ENCODE measurements around the gene SPR.

The SPR gene

GRCh38 chr2:72914589-72915319 is 27.5 kb downstream of the SPR start:
- ChIA-PET POLR2A (no interaction called here), CTCF (interaction anchor here (0.6 to 1.6 kb wide), 5 partner anchors 11 to 28 kb away, joined by 3 to 5 read pairs (median 3); partner anchors contain the start of gene SPR)
- Histone ChIP-seq H3K27me3 (replicated peaks in 2 of 5; ENCODE audit: control insufficient read depth in 4 of 5, insufficient read depth in 5 of 5, low read length in 4 of 5) (peaks cover 24 to 98% (median 56%) of the 10 kb centered on the region in 5 experiments), H3K27ac (ENCODE audit: insufficient read depth in 1 of 2, low read depth in 1 of 2, low read length in 2 of 2, poor library complexity in 1 of 2, severe bottlenecking in 2 of 2) (no peak overlapping the region), H3K4me1 (ENCODE audit: control extremely low read depth in 1 of 4, control insufficient read depth in 4 of 4, insufficient read depth in 4 of 4, low read length in 3 of 4) (peaks cover 0 to 34% (median 26%) of the 10 kb centered on the region in 4 experiments), H3K36me3 (ENCODE audit: control insufficient read depth in 4 of 4, insufficient read depth in 4 of 4, low read length in 3 of 4) (no peaks in the 10 kb centered on the region), H3K4me3 (ENCODE audit: control insufficient read depth in 1 of 7, extremely low read depth in 1 of 7, insufficient read depth in 4 of 7, low read depth in 2 of 7, low read length in 6 of 7) (no peak overlapping the region), H3K9me3 (ENCODE audit: control extremely low read depth in 1 of 5, control insufficient read depth in 4 of 5, insufficient read depth in 2 of 5, low read depth in 1 of 5, low read length in 4 of 5) (no peaks in the 10 kb centered on the region)
- DNase-seq = no peak
- WGBS (ENCODE audit: insufficient coverage) = 3% methylated on average over 6 of the region's 17 CpGs

GRCh38 chr2:72915320-72915906 is 28.2 kb downstream of the SPR start:
- Histone ChIP-seq H3K27me3 (replicated peaks in 2 of 5; ENCODE audit: control insufficient read depth in 4 of 5, insufficient read depth in 5 of 5, low read length in 4 of 5) (peaks cover 22 to 98% (median 59%) of the 10 kb centered on the region in 5 experiments), H3K4me1 (ENCODE audit: control extremely low read depth in 1 of 4, control insufficient read depth in 4 of 4, insufficient read depth in 4 of 4, low read length in 3 of 4) (peaks cover 0 to 41% (median 31%) of the 10 kb centered on the region in 4 experiments), H3K36me3 (ENCODE audit: control insufficient read depth in 4 of 4, insufficient read depth in 4 of 4, low read length in 3 of 4) (no peaks in the 10 kb centered on the region), H3K27ac (ENCODE audit: insufficient read depth in 1 of 2, low read depth in 1 of 2, low read length in 2 of 2, poor library complexity in 1 of 2, severe bottlenecking in 2 of 2) (no peak overlapping the region), H3K9me3 (ENCODE audit: control extremely low read depth in 1 of 5, control insufficient read depth in 4 of 5, insufficient read depth in 2 of 5, low read depth in 1 of 5, low read length in 4 of 5) (no peaks in the 10 kb centered on the region), H3K4me3 (ENCODE audit: control insufficient read depth in 1 of 7, extremely low read depth in 1 of 7, insufficient read depth in 4 of 7, low read depth in 2 of 7, low read length in 6 of 7) (peak overlapping the region in 3 of 7 experiments; percentile 28 to 60 (median 41))
- no peak for DNase-seq
- ChIA-PET POLR2A (no interaction called here), CTCF (interaction anchor here (1.0 to 1.6 kb wide), 2 partner anchors 22 to 28 kb away, joined by 3 to 5 read pairs; partner anchors contain the start of gene SPR)
- 3% methylated on average over 8 of the region's 26 CpGs for WGBS (ENCODE audit: insufficient coverage)

GRCh38 chr2:72915907-72916742 is 28.9 kb downstream of the SPR start:
- Histone ChIP-seq H3K4me1 (ENCODE audit: control extremely low read depth in 1 of 4, control insufficient read depth in 4 of 4, insufficient read depth in 4 of 4, low read length in 3 of 4) (peaks cover 0 to 48% (median 36%) of the 10 kb centered on the region in 4 experiments), H3K4me3 (ENCODE audit: control insufficient read depth in 1 of 7, extremely low read depth in 1 of 7, insufficient read depth in 4 of 7, low read depth in 2 of 7, low read length in 6 of 7) (peak overlapping the region in 4 of 7 experiments; percentile 28 to 60 (median 56)), H3K27me3 (replicated peaks in 2 of 5; ENCODE audit: control insufficient read depth in 4 of 5, insufficient read depth in 5 of 5, low read length in 4 of 5) (peaks cover 19 to 98% (median 62%) of the 10 kb centered on the region in 5 experiments), H3K36me3 (ENCODE audit: control insufficient read depth in 4 of 4, insufficient read depth in 4 of 4, low read length in 3 of 4) (no peaks in the 10 kb centered on the region), H3K9me3 (ENCODE audit: control extremely low read depth in 1 of 5, control insufficient read depth in 4 of 5, insufficient read depth in 2 of 5, low read depth in 1 of 5, low read length in 4 of 5) (no peaks in the 10 kb centered on the region), H3K27ac (ENCODE audit: insufficient read depth in 1 of 2, low read depth in 1 of 2, low read length in 2 of 2, poor library complexity in 1 of 2, severe bottlenecking in 2 of 2) (no peak overlapping the region)
- POLR2A ChIA-PET = no interaction called here
- CTCF ChIA-PET = interaction anchor here (1.1 to 2.2 kb wide), 5 partner anchors 10 to 28 kb away, joined by 3 to 6 read pairs (median 4); partner anchors contain the start of gene SPR
- WGBS (ENCODE audit: insufficient coverage) = under 1% methylated on average over 80 of the region's 86 CpGs
- DNase-seq = peak; percentile 47 to 81 (median 76)

- H3K27me3 ChIP-seq (replicated peaks in 2 of 5; ENCODE audit: control insufficient read depth in 4 of 5, insufficient read depth in 5 of 5, low read length in 4 of 5) = peaks cover 19 to 98% (median 64%) of the 10 kb centered on the region in 5 experiments
Observed at GRCh38 chr2:72916743-72917137, 29.5 kb downstream of the SPR start.

GRCh38 chr2:72917138-72917876 is 30.1 kb downstream of the SPR start, which contains the start of gene EMX1:
TSS of gene EMX1 (plus strand) at chr2:72917519. CDS start at chr2:72917853, 334 bp downstream.
- CTCF ChIA-PET = interaction anchor here (1.1 to 2.2 kb wide), 5 partner anchors 9 to 30 kb away, joined by 3 to 6 read pairs (median 4); partner anchors contain the start of gene SPR
- Histone ChIP-seq H3K36me3 (ENCODE audit: control insufficient read depth in 4 of 4, insufficient read depth in 4 of 4, low read length in 3 of 4) (no peaks in the 10 kb centered on the region), H3K4me1 (ENCODE audit: control extremely low read depth in 1 of 4, control insufficient read depth in 4 of 4, insufficient read depth in 4 of 4, low read length in 3 of 4) (peaks cover 0 to 48% (median 36%) of the 10 kb centered on the region in 4 experiments), H3K4me3 (ENCODE audit: control insufficient read depth in 1 of 7, extremely low read depth in 1 of 7, insufficient read depth in 4 of 7, low read depth in 2 of 7, low read length in 6 of 7) (peak within 1 kb of the TSS in 5 of 7 experiments; percentile 23 to 66 (median 56)), H3K9me3 (ENCODE audit: control extremely low read depth in 1 of 5, control insufficient read depth in 4 of 5, insufficient read depth in 2 of 5, low read depth in 1 of 5, low read length in 4 of 5) (no peaks in the 10 kb centered on the region), H3K27ac (ENCODE audit: insufficient read depth in 1 of 2, low read depth in 1 of 2, low read length in 2 of 2, poor library complexity in 1 of 2, severe bottlenecking in 2 of 2) (no peak within 1 kb of the TSS), H3K27me3 (replicated peaks in 2 of 5; ENCODE audit: control insufficient read depth in 4 of 5, insufficient read depth in 5 of 5, low read length in 4 of 5) (peaks cover 17 to 98% (median 67%) of the 10 kb centered on the region in 5 experiments)
- peak; percentile 34 to 65 (median 57) for DNase-seq
- POLR2A ChIA-PET = no interaction called here
- 0% methylated on average over 41 of the region's 82 CpGs for WGBS (ENCODE audit: insufficient coverage)

More at GRCh38 chr2:72916743-72917137, 29.5 kb downstream of the SPR start:
- no peak overlapping the region for H3K27ac ChIP-seq (ENCODE audit: insufficient read depth in 1 of 2, low read depth in 1 of 2, low read length in 2 of 2, poor library complexity in 1 of 2, severe bottlenecking in 2 of 2)
- 3% methylated on average over 22 of the region's 29 CpGs for WGBS (ENCODE audit: insufficient coverage)
- DNase-seq = no peak
- no peaks in the 10 kb centered on the region for H3K9me3 ChIP-seq (ENCODE audit: control extremely low read depth in 1 of 5, control insufficient read depth in 4 of 5, insufficient read depth in 2 of 5, low read depth in 1 of 5, low read length in 4 of 5)
- peak overlapping the region in 5 of 7 experiments; percentile 23 to 66 (median 56) for H3K4me3 ChIP-seq (ENCODE audit: control insufficient read depth in 1 of 7, extremely low read depth in 1 of 7, insufficient read depth in 4 of 7, low read depth in 2 of 7, low read length in 6 of 7)
- CTCF ChIA-PET = interaction anchor here (1.1 to 2.2 kb wide), 5 partner anchors 9 to 29 kb away, joined by 3 to 6 read pairs (median 4); partner anchors contain the start of gene SPR
- no peaks in the 10 kb centered on the region for H3K36me3 ChIP-seq (ENCODE audit: control insufficient read depth in 4 of 4, insufficient read depth in 4 of 4, low read length in 3 of 4)
- H3K4me1 ChIP-seq (ENCODE audit: control extremely low read depth in 1 of 4, control insufficient read depth in 4 of 4, insufficient read depth in 4 of 4, low read length in 3 of 4) = peaks cover 0 to 48% (median 36%) of the 10 kb centered on the region in 4 experiments
- POLR2A ChIA-PET = no interaction called here

All from common myeloid progenitor, CD34-positive (primary cell).